Keratinocyte (primary cell): Measurements from ENCODE around the gene MOV10L1.

ENCODE experiments used
- EZH2 ChIP-seq: IDR thresholded peaks from one replicate; pipeline ENCODE4 v1.6.1; 2012; ENCODE audit warnings: inconsistent platforms, mild to moderate bottlenecking, low read length, moderate library complexity
- TF ChIP-seq, protein P1 (sequence below), 3 experiments: IDR thresholded peaks in 1 of 3; conservative IDR thresholded peaks in 1 of 3; optimal IDR thresholded peaks in 1 of 3; 2 replicates in 2 of 3; 3 replicates in 1 of 3; pipeline versions ENCODE3 to v1.5.1; 2011; ENCODE audit warnings: low read length in 3 of 3, mild to moderate bottlenecking in 3 of 3, moderate library complexity in 2 of 3, control low read depth in 1 of 3, inconsistent platforms in 1 of 3; ENCODE audit not compliant: insufficient read depth in 2 of 3; ENCODE audit errors: extremely low read depth in 1 of 3

DNA sequence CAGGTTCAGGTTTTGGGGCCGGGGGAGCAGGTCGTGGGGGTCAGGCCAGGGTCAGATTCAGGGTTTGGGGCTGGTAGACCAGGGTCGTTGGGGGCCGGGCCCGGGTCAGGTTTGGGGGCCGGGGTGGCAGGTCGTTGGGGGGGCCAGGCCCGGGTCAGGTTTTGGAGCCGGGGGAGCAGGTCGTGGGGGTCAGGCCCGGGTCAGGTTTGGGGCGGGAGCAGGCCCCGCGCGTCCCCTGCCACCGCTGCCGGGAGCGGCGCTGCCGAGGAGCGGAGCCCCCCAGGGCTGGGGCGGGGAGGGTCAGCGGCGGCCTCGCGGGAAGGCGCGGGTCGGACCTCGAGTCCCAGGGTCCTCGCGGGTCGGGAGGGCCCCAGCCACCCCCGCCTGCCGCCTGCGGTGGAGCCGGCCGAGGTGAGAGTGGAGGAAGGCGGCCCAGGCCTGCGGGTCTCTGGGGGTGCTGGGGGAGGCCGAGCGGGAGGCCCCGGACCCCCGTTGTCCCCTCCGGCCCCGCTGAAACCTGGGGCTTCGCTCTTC, 96.4 kb downstream of the MOV10L1 start:
- TF ChIP-seq, protein P1, sequence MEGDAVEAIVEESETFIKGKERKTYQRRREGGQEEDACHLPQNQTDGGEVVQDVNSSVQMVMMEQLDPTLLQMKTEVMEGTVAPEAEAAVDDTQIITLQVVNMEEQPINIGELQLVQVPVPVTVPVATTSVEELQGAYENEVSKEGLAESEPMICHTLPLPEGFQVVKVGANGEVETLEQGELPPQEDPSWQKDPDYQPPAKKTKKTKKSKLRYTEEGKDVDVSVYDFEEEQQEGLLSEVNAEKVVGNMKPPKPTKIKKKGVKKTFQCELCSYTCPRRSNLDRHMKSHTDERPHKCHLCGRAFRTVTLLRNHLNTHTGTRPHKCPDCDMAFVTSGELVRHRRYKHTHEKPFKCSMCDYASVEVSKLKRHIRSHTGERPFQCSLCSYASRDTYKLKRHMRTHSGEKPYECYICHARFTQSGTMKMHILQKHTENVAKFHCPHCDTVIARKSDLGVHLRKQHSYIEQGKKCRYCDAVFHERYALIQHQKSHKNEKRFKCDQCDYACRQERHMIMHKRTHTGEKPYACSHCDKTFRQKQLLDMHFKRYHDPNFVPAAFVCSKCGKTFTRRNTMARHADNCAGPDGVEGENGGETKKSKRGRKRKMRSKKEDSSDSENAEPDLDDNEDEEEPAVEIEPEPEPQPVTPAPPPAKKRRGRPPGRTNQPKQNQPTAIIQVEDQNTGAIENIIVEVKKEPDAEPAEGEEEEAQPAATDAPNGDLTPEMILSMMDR (optimal IDR thresholded peaks at IDR 0.05 in 1 of 3, IDR thresholded peaks at IDR 0.05 in 1 of 3, conservative IDR thresholded peaks at IDR 0.05 in 1 of 3; ENCODE audit: extremely low read depth in 1 of 3, insufficient read depth in 2 of 3, low read length in 3 of 3), result no peak
- TF ChIP-seq EZH2, result no peak
